ENCODE measurements around the gene RASA3.
"Not testable (repeated sequence)": the region's sequence is repeated elsewhere in the genome, so short reads cannot be mapped to it uniquely, and the experiment has no call there.

Gene RASA3

DNA sequence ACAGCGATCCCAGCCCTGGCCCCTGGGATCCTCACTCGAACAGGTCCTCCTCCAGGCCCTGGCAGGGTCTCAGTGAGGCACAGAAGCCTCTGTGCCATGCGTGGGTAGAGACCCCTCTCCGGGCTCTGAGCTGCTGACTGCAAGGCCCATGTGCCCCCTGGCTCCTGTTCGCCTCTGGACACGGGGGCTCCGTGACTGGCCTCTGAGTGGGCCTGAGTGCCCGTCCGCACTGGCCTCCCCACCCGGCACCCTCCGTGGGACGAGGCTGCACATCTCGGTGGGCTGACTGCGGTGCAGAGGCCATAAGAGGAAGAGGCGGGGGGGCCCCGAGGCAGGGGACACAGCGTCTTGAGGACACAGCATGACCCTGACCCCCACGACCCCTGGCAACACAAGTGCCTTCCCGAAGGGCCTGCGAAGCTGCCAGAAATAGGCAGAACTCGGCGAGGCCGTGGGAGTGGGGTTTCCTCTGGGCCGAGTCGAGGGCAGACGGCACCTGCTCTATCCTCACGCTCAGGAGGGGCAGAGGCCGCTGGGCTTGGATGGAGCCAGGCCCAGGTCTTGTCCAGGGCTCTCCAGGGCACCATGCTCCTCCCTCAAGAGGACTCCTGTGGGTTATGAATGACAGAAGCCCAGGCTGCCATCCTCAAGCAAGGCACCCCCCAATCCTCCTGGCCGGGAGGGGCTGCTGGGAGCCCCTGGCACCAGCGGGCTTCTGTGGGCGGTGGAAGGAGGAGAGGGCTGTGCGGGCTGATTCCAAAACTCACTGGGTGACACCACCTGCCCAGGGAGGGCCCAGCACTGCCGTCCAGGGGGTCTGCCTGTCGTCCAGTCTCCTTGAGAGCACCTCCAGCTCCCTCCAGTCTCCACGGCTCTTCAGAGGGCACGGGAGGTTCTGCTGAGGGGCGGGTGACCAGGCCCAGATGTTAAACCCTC lies 52.6 kb downstream of the RASA3 start:
- DNase-seq (ENCODE audit: low read depth) = no peak

DNA sequence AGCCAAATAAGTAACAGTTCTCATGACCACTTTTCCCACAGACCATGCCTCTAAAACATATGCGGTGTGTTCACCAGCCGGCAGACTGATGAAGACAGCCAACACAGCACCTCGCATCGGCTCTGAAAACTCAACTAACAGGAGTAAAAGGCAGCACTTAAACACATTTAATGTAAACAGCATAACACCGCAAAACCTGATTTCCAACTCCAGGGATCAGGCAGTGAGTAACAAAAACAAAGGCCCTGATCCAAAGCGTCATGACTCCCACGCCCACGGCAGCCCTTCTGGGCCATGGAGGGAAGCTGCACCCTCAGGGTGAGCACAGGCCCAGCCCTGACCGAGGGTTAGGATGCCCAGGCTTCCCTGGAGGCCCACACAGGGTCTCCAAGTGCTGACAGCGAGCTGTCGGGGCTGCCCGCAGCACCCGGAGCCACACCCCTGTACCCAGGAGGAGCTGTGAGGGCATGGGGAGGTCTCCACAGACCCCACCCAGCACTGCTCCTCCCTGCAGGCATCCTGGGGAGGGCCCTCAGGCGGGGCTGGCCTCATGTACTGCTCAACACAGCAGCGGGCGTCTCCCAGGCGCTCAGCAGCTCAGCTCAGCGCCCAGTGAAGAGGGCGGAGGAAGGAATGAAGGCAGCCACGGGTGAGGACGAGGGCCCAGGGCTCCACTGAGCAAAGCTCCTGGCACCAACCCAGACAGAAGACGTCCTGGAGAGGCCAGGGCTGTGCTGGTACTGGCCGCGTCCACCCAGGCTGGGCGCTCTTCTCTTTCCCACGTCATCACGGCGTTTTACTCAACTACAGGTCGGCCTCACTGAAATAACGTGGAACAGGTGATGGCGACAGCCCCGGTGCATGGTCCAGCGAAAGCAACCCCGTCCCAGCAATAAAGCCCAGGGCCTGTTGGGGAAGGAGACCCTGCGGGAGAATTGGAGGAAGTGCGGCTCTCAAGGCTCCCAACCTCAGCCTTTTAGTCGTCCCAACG lies 53.7 kb downstream of the RASA3 start:
- DNase-seq (ENCODE audit: low read depth) = no peak

DNA sequence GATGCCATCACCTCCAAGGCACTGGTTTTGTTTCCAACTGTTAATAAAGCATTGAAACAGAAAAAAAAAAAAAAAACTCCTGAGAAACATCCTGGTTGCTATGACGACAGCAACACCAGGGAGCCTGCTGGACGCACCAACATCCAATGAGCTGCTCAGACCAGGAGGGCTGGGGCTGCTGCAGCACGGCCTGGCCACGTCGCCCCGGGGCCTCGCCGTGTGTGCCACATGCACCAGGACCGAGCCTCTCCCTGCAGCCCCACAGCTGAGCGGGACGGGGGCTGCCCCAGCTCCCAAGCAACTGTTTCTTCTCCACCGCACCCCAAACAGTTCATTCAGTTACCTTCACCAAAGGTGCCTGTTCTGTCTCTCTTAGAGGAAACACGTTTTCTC lies 54.5 kb downstream of the RASA3 start:
- DNase-seq (ENCODE audit: low read depth) = no peak

DNA sequence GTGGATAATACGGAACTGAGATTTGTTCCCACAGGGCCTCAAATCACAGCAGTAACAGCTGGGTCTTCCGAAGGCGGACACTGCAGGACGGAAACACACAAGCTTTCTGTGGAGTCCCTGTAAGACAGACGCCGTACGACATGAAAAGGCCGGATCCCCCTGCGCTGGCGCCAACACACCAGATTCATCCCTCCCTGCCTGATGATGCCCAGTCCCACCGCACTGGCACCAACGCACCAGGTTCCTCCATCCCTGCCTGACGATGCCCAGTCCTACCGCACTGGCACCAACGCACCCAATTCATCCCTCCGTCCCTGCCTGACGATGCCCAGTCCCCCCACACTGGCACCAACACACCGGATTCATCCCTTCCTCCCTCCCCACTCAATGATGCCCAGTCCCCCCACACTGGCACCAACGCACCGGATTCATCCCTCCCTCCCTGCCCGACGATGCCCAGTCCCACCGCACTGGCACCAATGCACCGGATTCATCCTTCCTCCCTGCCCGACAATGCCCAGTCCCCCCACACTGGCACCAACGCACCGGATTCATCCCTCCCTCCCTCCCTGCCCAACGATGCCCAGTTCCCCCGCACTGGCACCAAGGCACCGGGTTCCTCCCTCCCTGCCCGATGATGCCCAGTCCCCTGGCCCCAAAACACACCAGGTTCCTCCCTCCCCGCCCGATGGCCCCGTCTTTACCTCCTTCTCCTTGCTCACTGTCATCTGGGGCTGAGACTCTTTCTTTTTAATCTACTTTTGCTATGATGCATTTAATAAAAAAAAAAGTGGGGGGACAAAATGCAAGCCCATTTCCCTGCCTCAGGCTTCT lies 55.1 kb downstream of the RASA3 start:
- DNase-seq (ENCODE audit: low read depth) = no peak

DNA sequence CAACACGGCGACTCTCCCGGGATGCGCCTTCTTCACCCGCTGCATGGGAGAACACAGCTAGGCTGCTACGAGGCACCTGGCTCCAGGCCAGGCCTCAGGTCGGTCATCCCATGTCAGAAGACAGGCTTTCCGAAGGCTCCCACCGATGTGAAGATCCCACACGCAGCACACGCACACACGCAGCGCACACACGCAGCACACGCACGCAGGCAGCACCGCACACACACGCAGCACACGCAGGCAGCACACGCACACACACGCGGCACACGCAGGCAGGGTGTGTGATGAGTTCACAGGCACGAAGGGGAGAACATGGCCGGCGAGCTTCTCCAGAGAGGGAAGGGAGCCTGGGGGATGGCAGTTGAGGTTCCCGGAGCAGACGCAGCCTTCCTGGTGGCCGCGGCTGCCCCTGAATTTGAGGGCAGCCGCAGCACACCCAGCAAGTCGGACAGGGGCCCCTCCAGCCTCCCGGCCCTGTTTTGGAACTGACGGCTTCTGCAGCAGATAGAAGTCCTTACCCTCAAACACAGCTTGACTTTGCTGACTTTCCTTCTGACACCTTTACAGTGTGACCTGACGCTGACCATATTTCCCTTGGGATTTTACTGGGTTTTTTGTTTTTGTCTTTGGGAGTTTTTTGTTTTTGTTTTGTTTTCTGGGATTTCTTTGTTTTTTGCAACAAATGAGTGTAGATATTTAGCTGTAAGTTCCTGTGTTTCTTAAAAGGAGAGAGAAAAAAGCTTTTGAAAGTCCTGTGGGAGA lies 55.9 kb downstream of the RASA3 start:
- DNase-seq (ENCODE audit: low read depth) = no peak

DNA sequence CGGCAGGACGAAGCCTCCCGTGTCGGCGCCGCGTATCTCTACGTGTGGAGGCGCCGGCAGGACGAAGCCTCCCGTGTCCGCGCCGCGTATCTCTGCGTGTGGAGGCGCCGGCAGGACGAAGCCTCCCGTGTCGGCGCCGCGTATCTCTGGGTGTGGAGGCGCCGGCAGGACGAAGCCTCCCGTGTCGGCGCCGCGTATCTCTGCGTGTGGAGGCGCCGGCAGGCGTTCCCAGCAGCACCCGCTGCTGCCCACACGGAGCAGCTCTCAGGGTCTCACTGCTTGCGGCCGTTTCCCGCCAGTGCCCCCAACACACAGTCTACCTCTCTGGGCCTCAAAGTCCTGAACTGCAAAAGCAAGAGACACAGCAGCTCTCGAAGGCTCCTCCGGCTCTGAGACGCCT lies 56.6 kb downstream of the RASA3 start:
- DNase-seq (ENCODE audit: low read depth) = not testable (repeated sequence)

DNA sequence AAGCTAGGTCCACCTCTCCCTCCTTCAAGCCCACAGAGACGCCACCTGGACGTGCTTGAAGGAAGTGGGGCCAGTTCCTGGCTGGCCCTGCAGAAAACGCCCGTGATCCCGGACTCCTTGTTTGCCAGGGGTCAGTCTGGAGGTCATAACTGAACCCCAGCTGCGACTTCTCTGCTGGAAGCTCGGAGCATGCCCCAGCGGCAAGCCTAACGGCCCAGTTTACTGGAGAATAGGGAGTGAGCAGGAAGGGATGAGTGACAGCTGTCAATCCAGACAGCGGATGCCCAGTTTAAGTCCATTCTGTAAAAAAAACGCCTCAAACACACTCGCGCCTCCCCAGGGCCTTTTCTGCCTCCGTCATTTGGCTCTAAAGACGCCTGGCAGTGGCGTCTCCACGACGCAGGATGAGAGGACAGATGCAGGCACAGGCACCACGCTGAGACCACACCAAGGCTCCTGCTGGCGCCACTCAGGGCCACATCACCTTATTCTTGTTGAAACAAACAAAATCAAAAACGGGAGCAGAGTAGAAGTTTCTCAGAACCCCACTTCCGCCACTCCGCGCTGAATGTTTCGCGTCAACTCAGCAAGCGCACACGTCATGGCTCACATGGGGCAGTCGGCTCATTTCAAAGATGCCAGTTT lies 57.6 kb downstream of the RASA3 start:
- DNase-seq (ENCODE audit: low read depth) = no peak

DNA sequence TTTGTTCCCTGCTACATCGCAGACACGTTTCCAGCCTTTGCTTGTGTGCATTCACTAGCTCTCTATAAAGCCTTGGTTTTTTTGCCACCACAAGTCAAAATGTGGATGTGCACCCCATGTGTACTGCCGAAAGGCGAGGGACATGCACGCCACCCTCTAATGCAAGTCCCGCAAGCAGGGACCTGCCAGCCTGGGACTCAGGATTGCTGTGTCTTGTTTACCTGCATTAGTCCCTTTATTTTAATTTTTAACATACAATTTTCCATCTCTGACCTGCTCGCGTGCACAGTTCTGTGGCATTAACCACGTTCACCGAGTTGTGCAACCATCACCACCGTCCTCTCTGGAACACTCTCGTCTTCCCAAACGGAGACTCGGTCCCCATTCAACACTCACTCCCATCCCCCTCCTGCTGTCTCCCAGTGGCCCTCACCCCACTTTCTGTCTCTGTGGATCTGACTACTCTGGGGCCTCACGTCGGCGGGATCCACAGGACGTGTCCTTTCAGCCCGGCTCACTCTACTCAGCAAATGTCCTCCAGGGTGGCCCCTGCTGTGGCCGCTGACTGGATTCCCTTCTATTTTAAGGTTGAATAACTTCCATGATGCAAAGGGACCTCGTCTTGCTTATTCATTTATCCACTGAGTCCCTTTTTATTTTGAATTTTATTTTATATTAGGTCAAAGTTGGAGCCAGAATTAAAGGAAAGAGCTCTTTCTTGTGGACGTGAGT lies 58.4 kb downstream of the RASA3 start:
- DNase-seq (ENCODE audit: low read depth) = no peak

DNA sequence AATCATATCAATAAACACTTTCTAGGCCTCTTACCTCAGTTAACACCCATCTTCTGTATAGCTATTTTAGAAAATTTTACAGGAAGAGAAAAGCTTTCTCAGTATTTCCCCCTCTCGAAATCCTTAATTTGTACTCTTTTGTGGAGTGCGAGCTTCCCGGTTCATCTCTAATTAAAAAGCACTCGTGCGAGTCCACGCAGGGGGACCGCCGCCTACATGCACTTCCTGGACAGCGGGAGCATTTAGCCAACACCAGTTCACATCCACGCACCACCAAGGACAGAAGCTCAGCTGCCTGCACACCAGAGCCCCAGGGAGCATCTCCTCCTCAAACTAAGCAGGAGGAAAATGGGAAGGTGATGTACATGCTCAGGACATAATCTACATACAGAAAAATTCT lies 60.0 kb downstream of the RASA3 start:
- DNase-seq (ENCODE audit: low read depth) = no peak

DNA sequence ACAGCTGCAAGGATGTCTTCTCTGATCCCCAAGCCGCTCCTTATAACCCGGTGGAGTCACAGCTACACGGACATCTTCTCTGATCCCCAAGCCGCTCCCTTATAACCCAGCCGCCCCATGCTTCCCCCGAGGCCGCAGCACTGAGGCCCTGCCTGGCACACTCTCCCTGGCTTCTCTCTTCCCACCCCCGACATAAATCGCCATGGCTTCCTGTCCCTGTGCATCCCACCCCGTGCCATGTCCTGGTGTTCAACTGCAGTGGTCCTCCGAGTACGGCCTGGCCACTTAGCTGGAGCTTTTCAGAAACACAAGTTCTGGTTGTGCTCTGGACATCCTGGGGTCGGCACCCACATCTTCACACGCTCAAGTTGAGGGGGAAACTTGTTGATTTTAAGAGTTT lies 60.4 kb downstream of the RASA3 start:
- no peak for DNase-seq (ENCODE audit: low read depth)

DNA sequence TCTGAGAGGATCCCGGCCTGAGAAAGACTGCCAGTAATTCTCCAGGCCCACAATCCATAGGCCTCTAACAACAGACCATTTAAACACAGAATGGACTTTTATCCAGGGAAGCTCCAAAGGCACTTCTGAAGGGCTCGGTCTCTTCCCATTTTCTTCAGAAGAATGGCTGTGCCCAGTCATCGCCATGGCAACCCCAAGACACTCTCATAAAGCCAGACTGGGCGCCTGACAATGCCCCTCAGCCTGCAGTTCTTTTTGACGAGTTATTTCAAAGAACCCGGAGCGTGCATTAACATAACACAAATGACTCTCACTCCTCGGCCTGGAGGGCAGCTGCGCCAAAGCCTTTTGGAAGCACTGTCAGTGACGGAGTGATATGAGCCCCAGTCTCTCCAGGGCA lies 61.0 kb downstream of the RASA3 start:
- no peak for DNase-seq (ENCODE audit: low read depth)

DNA sequence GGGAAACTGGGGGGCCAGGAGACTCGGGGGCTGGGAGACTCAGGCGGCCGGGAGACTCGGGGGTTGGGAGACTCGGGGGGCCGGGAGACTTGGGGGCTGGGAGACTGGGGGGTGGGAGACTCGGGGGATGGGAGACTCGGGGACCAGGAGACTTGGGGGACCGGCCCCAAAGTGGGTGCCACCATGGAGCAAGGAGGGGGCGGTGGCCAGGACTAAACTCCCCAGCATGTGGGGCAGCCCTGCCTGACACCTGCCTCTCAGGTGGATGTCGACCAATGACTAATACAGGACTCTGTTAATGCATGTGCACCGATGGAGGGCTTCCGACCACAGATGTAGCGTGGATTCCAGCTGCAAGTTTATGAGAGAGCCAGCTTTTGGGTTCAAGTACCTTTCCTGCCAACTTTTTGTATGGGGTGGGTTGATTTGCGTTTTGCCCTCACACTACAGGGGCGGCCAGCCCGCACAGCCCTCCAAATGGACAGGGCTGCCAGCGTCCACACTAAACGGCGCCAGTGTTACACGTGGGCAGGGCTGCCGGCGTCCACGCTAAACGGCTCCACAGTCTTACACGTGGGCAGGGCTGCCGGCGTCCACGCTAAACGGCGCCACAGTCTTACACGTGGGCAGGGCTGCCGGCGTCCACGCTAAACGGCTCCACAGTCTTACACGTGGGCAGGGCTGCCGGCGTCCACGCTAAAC lies 62.2 kb downstream of the RASA3 start:
- no peak for DNase-seq (ENCODE audit: low read depth)

DNA sequence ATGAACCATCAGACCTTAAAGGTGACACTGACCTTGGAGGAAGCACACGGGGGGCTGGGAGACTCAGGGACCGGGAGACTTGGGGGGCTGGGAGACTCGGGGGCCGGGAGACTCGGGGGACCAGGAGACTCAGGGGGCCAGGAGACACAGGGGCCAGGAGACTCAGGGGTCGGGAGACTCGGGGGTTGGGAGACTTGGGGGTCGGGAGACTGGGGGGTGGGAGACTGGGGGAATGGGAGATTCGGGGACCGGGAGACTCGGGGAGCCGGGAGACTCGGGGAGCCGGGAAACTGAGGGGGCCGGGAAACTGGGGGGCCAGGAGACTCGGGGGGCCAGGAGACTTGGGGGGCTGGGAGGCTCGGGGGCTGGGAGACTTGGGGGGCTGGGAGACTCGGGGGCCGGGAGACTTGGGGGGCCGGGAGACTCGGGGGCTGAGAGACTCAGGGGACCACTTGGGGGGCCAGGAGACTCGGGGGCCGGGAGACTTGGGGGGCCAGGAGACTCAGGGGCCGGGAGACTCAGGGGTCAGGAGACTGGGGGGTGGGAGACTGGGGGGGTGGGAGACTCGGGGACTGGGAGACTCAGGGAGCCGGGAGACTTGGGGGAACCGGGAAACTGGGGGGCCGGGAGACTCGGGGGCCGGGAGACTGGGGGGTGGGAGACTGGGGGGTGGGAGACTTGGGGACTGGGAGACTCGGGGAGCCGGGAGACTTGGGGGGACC lies 62.9 kb downstream of the RASA3 start:
- no peak for DNase-seq (ENCODE audit: low read depth)

DNA sequence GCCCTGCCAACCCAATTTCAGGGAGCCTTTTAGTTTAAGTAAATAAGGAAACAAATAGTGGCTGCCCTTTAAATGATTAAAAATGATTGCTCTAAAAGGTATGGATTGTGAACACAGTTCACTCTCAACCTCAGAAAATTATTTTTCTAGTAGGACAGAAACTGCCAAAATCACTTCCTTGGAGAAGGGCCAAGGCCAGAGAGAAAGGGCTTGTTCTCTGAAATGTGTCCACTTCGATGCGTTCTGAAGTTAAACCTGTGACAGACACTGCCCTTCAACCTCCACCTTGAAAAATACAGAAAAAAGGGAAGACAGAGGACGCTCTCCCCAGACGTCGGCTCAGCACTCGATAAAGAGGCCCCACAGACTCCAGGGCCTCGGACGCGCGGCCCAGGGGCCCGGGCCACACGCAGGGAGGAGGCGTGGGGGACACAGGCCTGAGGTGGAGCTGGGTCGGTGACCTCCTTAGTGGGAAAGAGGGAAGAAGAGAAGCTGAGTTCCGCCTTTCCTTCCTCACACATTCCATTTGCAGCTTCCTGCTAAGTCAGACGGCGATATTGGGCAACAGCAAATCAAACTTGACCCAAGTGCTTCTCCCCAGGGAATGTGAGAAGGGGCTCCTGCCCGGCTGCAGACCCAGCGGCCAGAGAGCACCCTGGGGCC lies 63.6 kb downstream of the RASA3 start:
- no peak for DNase-seq (ENCODE audit: low read depth)

DNA sequence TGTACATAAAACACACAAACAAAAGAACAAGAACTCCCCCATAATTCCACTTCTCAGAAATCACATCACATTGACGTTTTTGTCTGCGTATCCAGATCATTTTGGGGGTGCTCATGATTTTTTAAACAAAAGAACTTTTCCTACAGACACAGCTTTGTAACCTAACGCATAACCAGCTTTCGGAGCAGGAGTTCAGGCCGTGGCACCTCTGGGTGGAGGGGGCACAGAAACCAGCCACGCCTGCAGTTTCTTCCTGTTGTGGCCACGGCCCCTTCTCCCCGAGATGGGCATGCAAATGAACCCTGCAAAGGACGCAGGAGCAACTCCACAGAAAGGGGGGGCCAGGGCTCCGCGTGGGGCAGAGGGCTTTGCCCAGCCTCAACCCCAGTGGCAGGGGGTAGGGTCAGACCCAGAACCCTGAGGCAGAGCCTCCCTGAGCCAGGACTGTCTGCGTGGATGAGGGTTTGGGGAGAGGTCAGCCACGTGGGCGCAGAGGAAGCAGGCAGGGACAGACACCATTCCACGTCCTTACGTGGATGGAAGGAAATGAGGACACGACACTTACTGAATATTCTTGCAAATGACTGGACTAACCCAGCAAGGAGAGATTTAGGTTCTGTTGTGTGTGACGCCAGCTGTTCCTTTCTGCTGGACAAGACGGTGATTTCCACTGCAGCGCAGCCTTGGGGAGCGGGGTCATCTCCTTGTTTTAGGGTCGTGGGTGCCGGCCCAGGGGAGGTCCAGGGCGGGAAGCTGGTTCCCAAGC lies 64.4 kb downstream of the RASA3 start:
- no peak for DNase-seq (ENCODE audit: low read depth)

DNA sequence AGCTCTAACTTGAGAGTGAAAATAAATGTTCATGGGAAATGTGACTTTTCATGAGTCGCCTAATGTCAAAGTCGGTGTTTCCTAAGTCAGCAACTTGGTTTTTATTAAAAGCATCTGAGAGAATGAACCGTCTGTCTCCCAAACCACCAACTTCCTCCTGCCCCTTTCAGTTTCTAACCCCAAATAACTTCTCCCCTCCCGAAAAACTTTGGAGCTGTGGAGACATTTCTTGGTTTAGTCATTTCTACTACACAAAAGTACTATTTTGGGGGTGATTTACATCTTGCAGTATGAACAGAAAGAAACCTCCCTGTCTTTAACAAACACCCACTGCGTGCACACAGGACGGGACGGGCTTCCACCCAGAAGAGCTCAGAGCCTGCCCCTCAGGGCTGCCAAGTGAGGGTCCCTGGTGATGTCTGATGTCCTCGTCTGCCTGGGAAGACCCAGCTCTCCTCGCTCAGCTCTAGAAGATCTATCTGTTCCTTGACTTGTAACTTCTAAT lies 65.0 kb downstream of the RASA3 start:
- DNase-seq (ENCODE audit: low read depth) = no peak

DNA sequence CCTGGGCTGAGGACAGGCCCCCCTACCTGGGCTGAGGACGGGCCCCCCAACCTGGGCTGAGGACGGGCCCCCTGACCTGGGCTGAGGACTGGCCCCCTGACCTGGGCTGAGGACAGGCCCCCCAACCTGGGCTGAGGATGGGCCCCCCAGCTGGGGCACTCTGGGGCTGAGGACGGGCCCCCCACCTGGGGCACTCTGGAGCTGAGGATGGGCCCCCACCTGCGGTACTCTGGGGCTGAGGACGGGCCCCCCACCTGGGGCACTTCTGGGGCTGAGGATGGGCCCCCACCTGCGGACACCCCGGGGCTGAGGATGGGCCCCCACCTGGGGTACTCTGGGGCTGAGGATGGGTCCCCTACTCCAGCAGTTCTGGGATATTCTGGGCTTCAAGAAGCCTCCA lies 65.5 kb downstream of the RASA3 start:
- no peak for DNase-seq (ENCODE audit: low read depth)
